HG03521 (cell line): ENCODE data around the gene TAS2R20.

ENCODE experiments used
- ATAC-seq: cut with Tn5 transposase; IDR thresholded peaks from one replicate; pipeline ENCODE4 v1.9.1; 2021; ENCODE audit warnings: mild to moderate bottlenecking, moderate library complexity; ENCODE audit not compliant: unreplicated experiment

TAS2R20 gene

GRCh38 chr12:10960211-10960610 lies 37.9 kb downstream of the TAS2R20 start:
- ATAC-seq = no peak

GRCh38 chr12:10959804-10960203 lies 38.3 kb downstream of the TAS2R20 start:
- ATAC-seq = no peak

- ATAC-seq = no peak
Measured at GRCh38 chr12:10957741-10958140, 40.4 kb downstream of the TAS2R20 start.

GRCh38 chr12:10956085-10956484 lies 42.0 kb downstream of the TAS2R20 start:
- ATAC-seq = no peak

- no peak for ATAC-seq
Measured at GRCh38 chr12:10952645-10953044, 45.5 kb downstream of the TAS2R20 start.
